Activated CD4-positive, alpha-beta T cell treated with anti-CD3 and anti-CD28 coated beads for 48 hours (primary cell): ENCODE results near the gene ZNF80.

Source experiments
- DNase-seq: peaks from one replicate; pipeline ENCODE4 v3.0.0-alpha.2; 2020

Gene ZNF80

GRCh38 chr3:114218578-114219185 is 18.7 kb downstream of the ZNF80 start:
- peak; percentile 51 for DNase-seq

GRCh38 chr3:114218006-114218405 is 19.4 kb downstream of the ZNF80 start:
- DNase-seq = no peak

- no peak for DNase-seq
Observed at GRCh38 chr3:114217266-114217665, 20.1 kb downstream of the ZNF80 start.

GRCh38 chr3:114216186-114216970 is 21.0 kb downstream of the ZNF80 start:
- no peak for DNase-seq

GRCh38 chr3:114214542-114215341 is 22.6 kb downstream of the ZNF80 start:
- peak; percentile 31 for DNase-seq

GRCh38 chr3:114213627-114214541 is 23.5 kb downstream of the ZNF80 start:
- DNase-seq = peak; percentile 83

- no peak for DNase-seq
Observed at GRCh38 chr3:114213292-114213626, 24.1 kb downstream of the ZNF80 start.

- no peak for DNase-seq
Observed at GRCh38 chr3:114212646-114213045, 24.7 kb downstream of the ZNF80 start.

- no peak for DNase-seq
Observed at GRCh38 chr3:114207768-114208167, 29.6 kb downstream of the ZNF80 start.

- DNase-seq = no peak
Observed at GRCh38 chr3:114206342-114206741, 31.0 kb downstream of the ZNF80 start.

GRCh38 chr3:114205541-114205940 is 31.8 kb downstream of the ZNF80 start:
- no peak for DNase-seq

- no peak for DNase-seq
Observed at GRCh38 chr3:114194750-114195149, 42.6 kb downstream of the ZNF80 start.

- no peak for DNase-seq
Observed at GRCh38 chr3:114192136-114192535, 45.2 kb downstream of the ZNF80 start.

GRCh38 chr3:114186501-114186900 is 50.9 kb downstream of the ZNF80 start:
- no peak for DNase-seq
